Ectodermal cell (in vitro differentiated cells): Measurements from ENCODE around the gene ULBP3.

ENCODE experiments used
- H3K27ac ChIP-seq: 2 replicates; pipeline ENCODE4 v1.7.0; 2013; ENCODE audit warnings: mild to moderate bottlenecking, low read depth, low read length; ENCODE audit not compliant: insufficient read depth, poor library complexity, severe bottlenecking
- H3K27me3 ChIP-seq: 2 replicates; pipeline ENCODE4 v1.7.0; 2013; ENCODE audit warnings: mild to moderate bottlenecking, low read length; ENCODE audit not compliant: insufficient read depth, control insufficient read depth, poor library complexity, severe bottlenecking
- H3K36me3 ChIP-seq: one replicate; pipeline ENCODE4 v1.7.0; 2013; ENCODE audit warnings: low read length; ENCODE audit not compliant: control insufficient read depth, insufficient read depth
- H3K4me1 ChIP-seq: one replicate; pipeline ENCODE4 v1.7.0; 2013; ENCODE audit warnings: low read length; ENCODE audit not compliant: control insufficient read depth, insufficient read depth
- H3K4me3 ChIP-seq: 2 replicates; pipeline ENCODE4 v1.7.0; 2013; ENCODE audit warnings: low read depth, low read length, control low read depth; ENCODE audit not compliant: insufficient read depth
- H3K9me3 ChIP-seq: 2 replicates; pipeline ENCODE4 v1.7.0; 2013; ENCODE audit warnings: mild to moderate bottlenecking, low read length, moderate library complexity; ENCODE audit not compliant: control insufficient read depth
- WGBS, 2 experiments: methylation state at CpG; one replicate each; pipeline ENCODE4 v1.1.7; 2013; ENCODE audit warnings: missing lambda C conversion rate in 2 of 2; 5-methylcytosine and 5-hydroxymethylcytosine counted together

Gene ULBP3

GRCh38 chr6:150098155-150098554, 29.2 kb upstream of the ULBP3 start:
- 92 to 94% methylated on average over 10 of the region's 10 CpGs for WGBS, 2 experiments
- no peaks in the 10 kb centered on the region for H3K27me3 ChIP-seq
- no peak overlapping the region for H3K4me3 ChIP-seq
- H3K9me3 ChIP-seq: no peaks in the 10 kb centered on the region
- H3K4me1 ChIP-seq: peaks cover 9% of the 10 kb centered on the region
- no peak overlapping the region for H3K27ac ChIP-seq
- H3K36me3 ChIP-seq: no peaks in the 10 kb centered on the region

- Histone ChIP-seq H3K27ac (peak overlapping the region; percentile 90), H3K36me3 (no peaks in the 10 kb centered on the region), H3K4me1 (peaks cover 15% of the 10 kb centered on the region), H3K9me3 (no peaks in the 10 kb centered on the region), H3K4me3 (peak overlapping the region; percentile 6), H3K27me3 (no peaks in the 10 kb centered on the region)
- 86 to 88% methylated on average over 6 of the region's 6 CpGs for WGBS, 2 experiments
Observed at GRCh38 chr6:150093397-150093796, 24.5 kb upstream of the ULBP3 start.

- no peaks in the 10 kb centered on the region for H3K36me3 ChIP-seq
- WGBS, 2 experiments: 75 to 82% methylated on average over 4 of the region's 4 CpGs
- peaks cover 15% of the 10 kb centered on the region for H3K4me1 ChIP-seq
- H3K4me3 ChIP-seq: no peak overlapping the region
- no peaks in the 10 kb centered on the region for H3K27me3 ChIP-seq
- H3K9me3 ChIP-seq: no peaks in the 10 kb centered on the region
- H3K27ac ChIP-seq: no peak overlapping the region
Observed at GRCh38 chr6:150091476-150091875, 22.6 kb upstream of the ULBP3 start.

GRCh38 chr6:150090328-150090727, 21.4 kb upstream of the ULBP3 start:
- Histone ChIP-seq H3K36me3 (no peaks in the 10 kb centered on the region), H3K4me3 (no peak overlapping the region), H3K4me1 (peaks cover 15% of the 10 kb centered on the region), H3K27ac (no peak overlapping the region), H3K9me3 (no peaks in the 10 kb centered on the region), H3K27me3 (no peaks in the 10 kb centered on the region)
- WGBS, 2 experiments: 91 to 93% methylated on average over 3 of the region's 3 CpGs

GRCh38 chr6:150088481-150089154, 19.7 kb upstream of the ULBP3 start:
- Histone ChIP-seq H3K27ac (no peak overlapping the region), H3K4me1 (peaks cover 10% of the 10 kb centered on the region), H3K4me3 (no peak overlapping the region), H3K27me3 (no peaks in the 10 kb centered on the region), H3K9me3 (no peaks in the 10 kb centered on the region), H3K36me3 (no peaks in the 10 kb centered on the region)
- WGBS, 2 experiments: 87 to 88% methylated on average over 12 of the region's 12 CpGs

- no peaks in the 10 kb centered on the region for H3K27me3 ChIP-seq
- WGBS, 2 experiments: 88 to 100% methylated on average over 1 of the region's 1 CpG
Observed at GRCh38 chr6:150087336-150087735, 18.4 kb upstream of the ULBP3 start.

GRCh38 chr6:150086026-150086425, 17.1 kb upstream of the ULBP3 start:
- no peak overlapping the region for H3K27ac ChIP-seq
- no peaks in the 10 kb centered on the region for H3K9me3 ChIP-seq
- H3K4me3 ChIP-seq: no peak overlapping the region
- H3K4me1 ChIP-seq: peaks cover 4% of the 10 kb centered on the region
- WGBS, 2 experiments: 92 to 94% methylated on average over 7 of the region's 7 CpGs
- H3K36me3 ChIP-seq: no peaks in the 10 kb centered on the region
- no peaks in the 10 kb centered on the region for H3K27me3 ChIP-seq

More at GRCh38 chr6:150087336-150087735, 18.4 kb upstream of the ULBP3 start:
- Histone ChIP-seq H3K9me3 (no peaks in the 10 kb centered on the region), H3K4me3 (no peak overlapping the region), H3K36me3 (no peaks in the 10 kb centered on the region), H3K4me1 (peaks cover 4% of the 10 kb centered on the region), H3K27ac (no peak overlapping the region)

GRCh38 chr6:150084426-150084825, 15.5 kb upstream of the ULBP3 start:
- H3K36me3 ChIP-seq: no peaks in the 10 kb centered on the region
- H3K4me3 ChIP-seq: no peak overlapping the region
- H3K27ac ChIP-seq: no peak overlapping the region
- H3K27me3 ChIP-seq: no peaks in the 10 kb centered on the region
- H3K4me1 ChIP-seq: peaks cover 4% of the 10 kb centered on the region
- no peaks in the 10 kb centered on the region for H3K9me3 ChIP-seq
- WGBS, 2 experiments: 91 to 92% methylated on average over 7 of the region's 7 CpGs

GRCh38 chr6:150083839-150084238, 14.9 kb upstream of the ULBP3 start:
- Histone ChIP-seq H3K27ac (no peak overlapping the region), H3K27me3 (no peaks in the 10 kb centered on the region), H3K4me3 (no peak overlapping the region), H3K4me1 (peaks cover under 1% of the 10 kb centered on the region), H3K9me3 (no peaks in the 10 kb centered on the region), H3K36me3 (no peaks in the 10 kb centered on the region)
- 95 to 96% methylated on average over 3 of the region's 3 CpGs for WGBS, 2 experiments

GRCh38 chr6:150081702-150082101, 12.8 kb upstream of the ULBP3 start:
- Histone ChIP-seq H3K4me3 (no peak overlapping the region), H3K9me3 (no peaks in the 10 kb centered on the region), H3K4me1 (no peaks in the 10 kb centered on the region), H3K36me3 (no peaks in the 10 kb centered on the region), H3K27me3 (no peaks in the 10 kb centered on the region), H3K27ac (no peak overlapping the region)
- WGBS, 2 experiments: 95 to 100% methylated on average over 1 to 2 of the region's 4 CpGs
